Endodermal cell (in vitro differentiated cells): ENCODE results near the gene LOXL1. TPM values are rescaled to one million over a fixed set of nuclear protein-coding genes. Genes with fewer than 3 reads are reported as not detected.
A peak's percentile ranks its signal among the peaks of the same experiment; 100 is the strongest.

Experiments used
- DNase-seq: peaks from one replicate; pipeline ENCODE4 v3.0.0-alpha.2; 2017
- H3K27ac ChIP-seq: 2 replicates; pipeline ENCODE4 v1.5.1; 2013; ENCODE audit warnings: mild to moderate bottlenecking, low read depth, low read length, moderate library complexity
- H3K27me3 ChIP-seq: 2 replicates; pipeline ENCODE4 v1.6.1; 2013; ENCODE audit warnings: mild to moderate bottlenecking, low read length, moderate library complexity; ENCODE audit not compliant: insufficient read depth, control insufficient read depth, poor library complexity, severe bottlenecking
- H3K36me3 ChIP-seq: 2 replicates; pipeline ENCODE4 v1.7.0; 2013; ENCODE audit warnings: mild to moderate bottlenecking, low read length, moderate library complexity; ENCODE audit not compliant: control insufficient read depth, insufficient read depth
- H3K4me1 ChIP-seq: one replicate; pipeline ENCODE4 v1.7.0; 2013; ENCODE audit warnings: low read length; ENCODE audit not compliant: control insufficient read depth, insufficient read depth
- H3K4me3 ChIP-seq: 2 replicates; pipeline ENCODE4 v1.5.1; 2013; ENCODE audit warnings: mild to moderate bottlenecking, low read length, moderate library complexity
- H3K9ac ChIP-seq: 2 replicates; pipeline ENCODE4 v1.6.1; 2013; ENCODE audit warnings: mild to moderate bottlenecking, low read length, moderate library complexity; ENCODE audit not compliant: poor library complexity, severe bottlenecking; ENCODE audit errors: extremely low read depth
- H3K9me3 ChIP-seq: 2 replicates; pipeline ENCODE4 v1.6.1; 2013; ENCODE audit warnings: mild to moderate bottlenecking, low read length, moderate library complexity; ENCODE audit not compliant: control insufficient read depth
- H3K27ac Mint-ChIP-seq: 2 replicates; pipeline ENCODE4 v1.8.0; 2020; ENCODE audit warnings: mixed read lengths
- H3K27me3 Mint-ChIP-seq: 2 replicates; pipeline ENCODE4 v1.8.0; 2021; ENCODE audit warnings: mild to moderate bottlenecking, mixed read lengths; ENCODE audit not compliant: insufficient read depth
- H3K36me3 Mint-ChIP-seq: 2 replicates; pipeline ENCODE4 v1.8.0; 2020; ENCODE audit warnings: low read depth, mixed read lengths
- H3K4me1 Mint-ChIP-seq: 2 replicates; pipeline ENCODE4 v1.8.0; 2020; ENCODE audit warnings: mixed read lengths
- H3K4me3 Mint-ChIP-seq: 2 replicates; pipeline ENCODE4 v1.8.0; 2020; ENCODE audit warnings: mild to moderate bottlenecking, moderate library complexity, mixed read lengths
- H3K9me3 Mint-ChIP-seq: 2 replicates; pipeline ENCODE4 v1.8.0; 2020; ENCODE audit warnings: mild to moderate bottlenecking, mixed read lengths
- WGBS, 2 experiments: methylation state at CpG; one replicate each; pipeline versions ENCODE4 v1.1.5 to v1.1.7; 2013; ENCODE audit warnings: missing lambda C conversion rate in 2 of 2, mixed read lengths in 1 of 2; ENCODE audit not compliant: insufficient coverage in 1 of 2, insufficient read length in 1 of 2; 5-methylcytosine and 5-hydroxymethylcytosine counted together
- total RNA-seq, 2 donors: library from RNA; stranded (reverse); fragmentation: NEBNext Ultra II Directional in 1 of 2; extraction: Animal tissue kit (Norgen Biotek cat#: 25700) in 1 of 2; gene quantifications; 2 replicates in 1 of 2; 3 replicates in 1 of 2; pipeline ENCODE4 v1.2.1, GENCODE V29; 2021
- TF ChIP-seq, protein P1 (sequence below): fragments of 200-600 bp; sonication (generic); conservative IDR thresholded peaks from 2 replicates; pipeline ENCODE4 v1.5.0; 2021; ENCODE audit warnings: antibody characterized with exemption, mild to moderate bottlenecking

LOXL1 gene
- total RNA-seq, 2 donors from 2014 or later, result 21.3 to 31.8 TPM

GRCh38 chr15:73900095-73900712 is 26.1 kb upstream of the LOXL1 start:
- no peaks in the 10 kb centered on the region for H3K27me3 ChIP-seq
- H3K9ac ChIP-seq, result no peak overlapping the region
- H3K9me3 ChIP-seq, result no peaks in the 10 kb centered on the region
- Mint-ChIP-seq H3K36me3 (no peaks in the 10 kb centered on the region), H3K4me3 (no peak overlapping the region), H3K9me3 (no peaks in the 10 kb centered on the region), H3K27me3 (peaks cover 4% of the 10 kb centered on the region), H3K4me1 (peaks cover 13% of the 10 kb centered on the region), H3K27ac (no peak overlapping the region)
- H3K27ac ChIP-seq, result no peak overlapping the region
- H3K4me1 ChIP-seq, result peaks cover 4% of the 10 kb centered on the region
- no peak overlapping the region for H3K4me3 ChIP-seq
- 83 to 93% methylated on average over 4 to 10 of the region's 10 CpGs for WGBS, 2 experiments
- H3K36me3 ChIP-seq, result no peaks in the 10 kb centered on the region
- TF ChIP-seq, protein P1, sequence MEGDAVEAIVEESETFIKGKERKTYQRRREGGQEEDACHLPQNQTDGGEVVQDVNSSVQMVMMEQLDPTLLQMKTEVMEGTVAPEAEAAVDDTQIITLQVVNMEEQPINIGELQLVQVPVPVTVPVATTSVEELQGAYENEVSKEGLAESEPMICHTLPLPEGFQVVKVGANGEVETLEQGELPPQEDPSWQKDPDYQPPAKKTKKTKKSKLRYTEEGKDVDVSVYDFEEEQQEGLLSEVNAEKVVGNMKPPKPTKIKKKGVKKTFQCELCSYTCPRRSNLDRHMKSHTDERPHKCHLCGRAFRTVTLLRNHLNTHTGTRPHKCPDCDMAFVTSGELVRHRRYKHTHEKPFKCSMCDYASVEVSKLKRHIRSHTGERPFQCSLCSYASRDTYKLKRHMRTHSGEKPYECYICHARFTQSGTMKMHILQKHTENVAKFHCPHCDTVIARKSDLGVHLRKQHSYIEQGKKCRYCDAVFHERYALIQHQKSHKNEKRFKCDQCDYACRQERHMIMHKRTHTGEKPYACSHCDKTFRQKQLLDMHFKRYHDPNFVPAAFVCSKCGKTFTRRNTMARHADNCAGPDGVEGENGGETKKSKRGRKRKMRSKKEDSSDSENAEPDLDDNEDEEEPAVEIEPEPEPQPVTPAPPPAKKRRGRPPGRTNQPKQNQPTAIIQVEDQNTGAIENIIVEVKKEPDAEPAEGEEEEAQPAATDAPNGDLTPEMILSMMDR, result no peak
- no peak for DNase-seq

- WGBS, 2 experiments, result 92 to 95% methylated on average over 6 to 7 of the region's 7 CpGs
Measured at GRCh38 chr15:73901126-73901810, 25.0 kb upstream of the LOXL1 start.

GRCh38 chr15:73902121-73903020 is 23.9 kb upstream of the LOXL1 start:
- peak; percentile 66 for DNase-seq
- Histone ChIP-seq H3K27me3 (peaks cover 4% of the 10 kb centered on the region), H3K27ac (no peak overlapping the region), H3K4me3 (no peak overlapping the region), H3K9ac (no peak overlapping the region), H3K9me3 (no peaks in the 10 kb centered on the region), H3K4me1 (peaks cover 4% of the 10 kb centered on the region), H3K36me3 (no peaks in the 10 kb centered on the region)
- H3K9me3 Mint-ChIP-seq, result no peaks in the 10 kb centered on the region
- H3K27me3 Mint-ChIP-seq, result peaks cover 12% of the 10 kb centered on the region
- H3K36me3 Mint-ChIP-seq, result peaks cover 2% of the 10 kb centered on the region
- 76 to 81% methylated on average over 8 to 11 of the region's 11 CpGs for WGBS, 2 experiments
- H3K27ac Mint-ChIP-seq, result no peak overlapping the region
- TF ChIP-seq, protein P1, result no peak
- H3K4me3 Mint-ChIP-seq, result no peak overlapping the region
- peaks cover 13% of the 10 kb centered on the region for H3K4me1 Mint-ChIP-seq

More at GRCh38 chr15:73901126-73901810, 25.0 kb upstream of the LOXL1 start:
- no peak overlapping the region for H3K4me3 ChIP-seq
- no peak overlapping the region for H3K27ac ChIP-seq
- no peaks in the 10 kb centered on the region for H3K9me3 ChIP-seq
- H3K4me1 Mint-ChIP-seq, result peaks cover 13% of the 10 kb centered on the region
- H3K4me1 ChIP-seq, result peaks cover 4% of the 10 kb centered on the region
- no peaks in the 10 kb centered on the region for H3K9me3 Mint-ChIP-seq
- H3K4me3 Mint-ChIP-seq, result no peak overlapping the region
- TF ChIP-seq, protein P1, result no peak
- no peaks in the 10 kb centered on the region for H3K27me3 ChIP-seq
- H3K36me3 ChIP-seq, result no peaks in the 10 kb centered on the region
- no peak for DNase-seq
- H3K36me3 Mint-ChIP-seq, result peaks cover under 1% of the 10 kb centered on the region
- no peak overlapping the region for H3K9ac ChIP-seq
- H3K27ac Mint-ChIP-seq, result no peak overlapping the region
- peaks cover 4% of the 10 kb centered on the region for H3K27me3 Mint-ChIP-seq
